ENCODE results near the gene PHOX2B.

PHOX2B gene

DNA sequence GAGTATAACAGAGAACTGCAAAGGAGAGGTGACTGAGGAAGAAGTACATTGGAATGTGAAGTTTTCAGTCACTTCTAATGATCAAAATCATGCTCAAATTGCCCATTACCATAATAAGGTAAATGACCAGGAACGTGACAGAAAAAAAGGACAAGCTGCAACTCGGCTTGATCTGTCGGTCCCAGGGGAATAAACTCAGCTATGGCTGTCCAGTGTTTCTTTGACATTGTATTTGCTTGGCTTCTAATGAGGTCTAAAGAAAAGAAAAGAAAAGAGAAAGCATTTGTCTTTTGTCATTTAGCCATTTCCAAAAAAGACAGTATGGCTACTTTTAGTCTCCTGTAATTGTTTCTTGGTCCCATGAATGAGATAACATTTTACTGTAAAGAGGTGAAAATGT, 25.2 kb downstream of the PHOX2B start:
- Histone ChIP-seq H3K27me3 (ENCODE audit: insufficient read depth, poor library complexity, severe bottlenecking) (no peaks in the 10 kb centered on the region), H3K27ac (ENCODE audit: poor library complexity, severe bottlenecking) (no peak overlapping the region), H3K4me1 (ENCODE audit: insufficient read depth, poor library complexity, severe bottlenecking) (peaks cover 18% of the 10 kb centered on the region), H3K36me3 (ENCODE audit: low read depth) (no peaks in the 10 kb centered on the region), H3K9me3 (ENCODE audit: severe bottlenecking) (no peaks in the 10 kb centered on the region), H3K4me3 (ENCODE audit: severe bottlenecking) (no peak overlapping the region)
- TF ChIP-seq, protein P1, sequence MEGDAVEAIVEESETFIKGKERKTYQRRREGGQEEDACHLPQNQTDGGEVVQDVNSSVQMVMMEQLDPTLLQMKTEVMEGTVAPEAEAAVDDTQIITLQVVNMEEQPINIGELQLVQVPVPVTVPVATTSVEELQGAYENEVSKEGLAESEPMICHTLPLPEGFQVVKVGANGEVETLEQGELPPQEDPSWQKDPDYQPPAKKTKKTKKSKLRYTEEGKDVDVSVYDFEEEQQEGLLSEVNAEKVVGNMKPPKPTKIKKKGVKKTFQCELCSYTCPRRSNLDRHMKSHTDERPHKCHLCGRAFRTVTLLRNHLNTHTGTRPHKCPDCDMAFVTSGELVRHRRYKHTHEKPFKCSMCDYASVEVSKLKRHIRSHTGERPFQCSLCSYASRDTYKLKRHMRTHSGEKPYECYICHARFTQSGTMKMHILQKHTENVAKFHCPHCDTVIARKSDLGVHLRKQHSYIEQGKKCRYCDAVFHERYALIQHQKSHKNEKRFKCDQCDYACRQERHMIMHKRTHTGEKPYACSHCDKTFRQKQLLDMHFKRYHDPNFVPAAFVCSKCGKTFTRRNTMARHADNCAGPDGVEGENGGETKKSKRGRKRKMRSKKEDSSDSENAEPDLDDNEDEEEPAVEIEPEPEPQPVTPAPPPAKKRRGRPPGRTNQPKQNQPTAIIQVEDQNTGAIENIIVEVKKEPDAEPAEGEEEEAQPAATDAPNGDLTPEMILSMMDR (IDR thresholded peaks at IDR 0.05; ENCODE audit: poor library complexity, severe bottlenecking): no peak
- ATAC-seq (ENCODE audit: low read depth) (no peak), DNase-seq (ENCODE audit: low spot score) (no peak)

DNA sequence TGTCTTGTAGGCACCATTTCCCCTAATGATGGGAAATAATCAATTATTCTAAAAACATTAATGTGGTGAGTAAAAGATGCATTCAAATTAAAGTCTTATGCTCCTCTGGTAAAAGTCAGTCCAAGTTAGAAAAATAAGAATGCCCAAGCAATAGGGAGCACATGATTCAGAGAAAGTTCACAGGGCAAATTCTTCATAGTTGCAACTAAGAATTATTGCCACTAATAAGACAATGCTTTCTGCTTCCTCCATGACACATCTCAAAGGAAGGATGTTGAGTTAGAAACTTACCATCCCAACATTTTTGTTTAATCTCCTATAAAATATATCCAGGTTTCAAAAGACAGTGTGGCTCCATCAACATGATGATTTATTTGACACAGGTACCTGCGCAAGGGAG, 26.3 kb downstream of the PHOX2B start:
- no peak overlapping the region for H3K27ac ChIP-seq (ENCODE audit: poor library complexity, severe bottlenecking)
- DNase-seq (ENCODE audit: low spot score): no peak
- H3K9me3 ChIP-seq (ENCODE audit: severe bottlenecking): no peaks in the 10 kb centered on the region
- H3K27me3 ChIP-seq (ENCODE audit: insufficient read depth, poor library complexity, severe bottlenecking): no peaks in the 10 kb centered on the region
- H3K4me1 ChIP-seq (ENCODE audit: insufficient read depth, poor library complexity, severe bottlenecking): peaks cover 20% of the 10 kb centered on the region
- TF ChIP-seq, protein P1 (IDR thresholded peaks at IDR 0.05; ENCODE audit: poor library complexity, severe bottlenecking): no peak
- ATAC-seq (ENCODE audit: low read depth): no peak
- H3K36me3 ChIP-seq (ENCODE audit: low read depth): no peaks in the 10 kb centered on the region
- no peak overlapping the region for H3K4me3 ChIP-seq (ENCODE audit: severe bottlenecking)

DNA sequence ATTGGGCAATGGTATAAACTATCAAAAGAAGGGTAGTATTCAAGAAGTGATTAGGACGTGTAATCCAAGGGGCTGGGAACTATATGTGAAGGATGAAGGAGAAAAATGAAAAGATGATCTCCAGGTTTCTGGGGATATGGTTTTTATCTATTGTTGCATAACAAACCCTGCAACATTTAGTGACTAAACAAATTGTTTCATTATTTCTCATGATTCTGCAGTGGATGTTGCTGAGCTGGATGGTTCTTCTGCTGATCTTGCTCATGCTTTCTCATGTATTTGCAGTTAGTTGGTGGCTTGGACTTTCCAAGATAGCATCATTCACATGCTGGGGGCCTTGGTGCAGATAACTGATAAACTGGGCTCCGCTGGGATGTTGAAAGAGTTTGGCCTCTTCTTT, 29.1 kb downstream of the PHOX2B start:
- no peaks in the 10 kb centered on the region for H3K9me3 ChIP-seq (ENCODE audit: severe bottlenecking)
- H3K4me1 ChIP-seq (ENCODE audit: insufficient read depth, poor library complexity, severe bottlenecking): peaks cover 20% of the 10 kb centered on the region
- no peaks in the 10 kb centered on the region for H3K36me3 ChIP-seq (ENCODE audit: low read depth)
- peak overlapping the region; percentile 85 for H3K27ac ChIP-seq (ENCODE audit: poor library complexity, severe bottlenecking)
- ATAC-seq (ENCODE audit: low read depth) (peak; percentile 60), DNase-seq (ENCODE audit: low spot score) (no peak)
- TF ChIP-seq, protein P1 (IDR thresholded peaks at IDR 0.05; ENCODE audit: poor library complexity, severe bottlenecking): no peak
- no peaks in the 10 kb centered on the region for H3K27me3 ChIP-seq (ENCODE audit: insufficient read depth, poor library complexity, severe bottlenecking)
- H3K4me3 ChIP-seq (ENCODE audit: severe bottlenecking): no peak overlapping the region

DNA sequence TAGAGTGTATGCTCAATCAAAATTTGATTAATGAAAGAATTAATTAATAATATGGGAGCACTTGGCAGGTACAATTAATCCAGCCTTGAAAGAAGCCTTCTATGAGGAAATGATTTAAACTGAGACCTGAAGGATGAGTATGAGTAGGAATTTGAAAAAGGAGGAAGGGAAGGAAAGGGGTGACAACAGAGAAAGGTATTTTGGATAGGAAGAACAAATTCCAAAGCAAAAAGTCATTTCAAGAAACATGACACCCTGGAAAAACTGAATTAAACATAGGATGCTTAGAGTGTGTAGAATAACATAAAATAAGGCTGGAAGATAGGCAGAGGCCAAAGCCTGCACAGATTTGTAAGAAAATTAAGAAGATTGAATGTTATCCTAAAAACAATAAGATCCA, 29.6 kb downstream of the PHOX2B start:
- no peaks in the 10 kb centered on the region for H3K27me3 ChIP-seq (ENCODE audit: insufficient read depth, poor library complexity, severe bottlenecking)
- H3K4me3 ChIP-seq (ENCODE audit: severe bottlenecking): no peak overlapping the region
- DNase-seq (ENCODE audit: low spot score): no peak
- TF ChIP-seq, protein P1 (IDR thresholded peaks at IDR 0.05; ENCODE audit: poor library complexity, severe bottlenecking): no peak
- H3K9me3 ChIP-seq (ENCODE audit: severe bottlenecking): no peaks in the 10 kb centered on the region
- H3K27ac ChIP-seq (ENCODE audit: poor library complexity, severe bottlenecking): peak overlapping the region; percentile 85
- peak; percentile 93 for ATAC-seq (ENCODE audit: low read depth)
- peaks cover 20% of the 10 kb centered on the region for H3K4me1 ChIP-seq (ENCODE audit: insufficient read depth, poor library complexity, severe bottlenecking)
- H3K36me3 ChIP-seq (ENCODE audit: low read depth): no peaks in the 10 kb centered on the region

DNA sequence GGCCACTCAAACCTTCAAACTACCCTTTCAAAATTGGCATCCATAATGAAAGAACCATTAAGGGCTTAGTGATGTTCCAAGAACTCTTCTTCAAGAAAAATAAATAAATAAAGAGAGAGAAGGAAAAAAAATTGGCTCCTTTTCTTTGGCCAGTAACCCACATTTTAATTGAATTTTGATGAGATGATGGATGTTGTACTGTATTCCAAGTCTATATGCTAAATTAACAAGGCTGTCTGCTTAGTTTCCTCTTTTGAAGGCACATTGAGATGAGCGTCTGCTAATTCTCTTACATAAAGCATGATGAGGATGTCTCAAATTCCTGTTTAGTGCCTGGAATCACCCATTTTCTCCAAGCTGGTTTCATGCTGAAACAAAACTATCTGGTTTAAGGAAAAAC, 33.4 kb downstream of the PHOX2B start:
- H3K27ac ChIP-seq (ENCODE audit: poor library complexity, severe bottlenecking): no peak overlapping the region
- no peaks in the 10 kb centered on the region for H3K9me3 ChIP-seq (ENCODE audit: severe bottlenecking)
- DNase-seq (ENCODE audit: low spot score) (no peak), ATAC-seq (ENCODE audit: low read depth) (no peak)
- no peaks in the 10 kb centered on the region for H3K36me3 ChIP-seq (ENCODE audit: low read depth)
- no peaks in the 10 kb centered on the region for H3K27me3 ChIP-seq (ENCODE audit: insufficient read depth, poor library complexity, severe bottlenecking)
- peaks cover 40% of the 10 kb centered on the region for H3K4me1 ChIP-seq (ENCODE audit: insufficient read depth, poor library complexity, severe bottlenecking)
- TF ChIP-seq, protein P1 (IDR thresholded peaks at IDR 0.05; ENCODE audit: poor library complexity, severe bottlenecking): no peak
- no peak overlapping the region for H3K4me3 ChIP-seq (ENCODE audit: severe bottlenecking)

Data from RWPE2 (cell line).